C4-2B (cell line): ENCODE data around the gene GPRIN1.

Source experiments
- H3K27ac ChIP-seq: fragments of 450-650 bp; 2 replicates; pipeline ENCODE4 v1.5.1; 2017
- CTCF ChIP-seq: fragments of 450-650 bp; conservative IDR thresholded peaks from 2 replicates; pipeline ENCODE4 v1.5.1; 2017; ENCODE audit warnings: mild to moderate bottlenecking
- ZFX ChIP-seq: fragments of 450-650 bp; IDR thresholded peaks from 2 replicates; pipeline ENCODE4 v1.6.1; 2017

GPRIN1 gene

GRCh38 chr5:176633598-176633997, 23.6 kb upstream of the GPRIN1 start:
- H3K27ac ChIP-seq: no peak overlapping the region
- no peak for TF ChIP-seq ZFX
- no peak for TF ChIP-seq CTCF

- no peak overlapping the region for H3K27ac ChIP-seq
- no peak for TF ChIP-seq ZFX
- no peak for TF ChIP-seq CTCF
These were observed 22.8 kb upstream of the GPRIN1 start for GRCh38 chr5:176632745-176633144.

GRCh38 chr5:176631383-176632200, 21.6 kb upstream of the GPRIN1 start:
- H3K27ac ChIP-seq: no peak overlapping the region
- TF ChIP-seq ZFX (no peak), CTCF (no peak)

GRCh38 chr5:176630681-176631222, 20.8 kb upstream of the GPRIN1 start:
- no peak overlapping the region for H3K27ac ChIP-seq

GRCh38 chr5:176629853-176630680, 20.1 kb upstream of the GPRIN1 start, which contains the start of the genes EIF4E1B and SNCB:
EIF4E1B (plus strand) TSS chr5:176630675; CDS start chr5:176642788, 12,113 bp downstream.
SNCB (minus strand) TSS chr5:176630534; CDS start chr5:176629654, 880 bp downstream.
- H3K27ac ChIP-seq: no peak within 1 kb of the TSS
- TF ChIP-seq CTCF: no peak
- TF ChIP-seq ZFX: no peak

More at GRCh38 chr5:176630681-176631222, 20.8 kb upstream of the GPRIN1 start:
- no peak for TF ChIP-seq ZFX

- no peak for TF ChIP-seq CTCF
- TF ChIP-seq ZFX: no peak
- no peak overlapping the region for H3K27ac ChIP-seq
These were observed 19.4 kb upstream of the GPRIN1 start for GRCh38 chr5:176629317-176629852.

GRCh38 chr5:176628406-176629228, 18.7 kb upstream of the GPRIN1 start:
- TF ChIP-seq ZFX (no peak), CTCF (no peak)

More at GRCh38 chr5:176628406-176629228, 18.7 kb upstream of the GPRIN1 start:
- H3K27ac ChIP-seq: no peak overlapping the region
